Subcutaneous abdominal adipose tissue (tissue), 5 donors: Measurements from ENCODE around the gene MSANTD1.

Experiments
- H3K27ac ChIP-seq: one replicate; pipeline ENCODE4 v1.7.0; 2013; ENCODE audit warnings: low read depth, mild to moderate bottlenecking, inconsistent platforms, low read length, moderate library complexity
- H3K27me3 ChIP-seq, 5 donors: one replicate each; pipeline ENCODE4 v1.7.0; 2013; ENCODE audit warnings: low read length in 5 of 5, inconsistent platforms in 1 of 5; ENCODE audit not compliant: control insufficient read depth in 5 of 5, insufficient read depth in 4 of 5
- H3K36me3 ChIP-seq, 5 donors: one replicate each; pipeline ENCODE4 v1.7.0; 2013; ENCODE audit warnings: low read length in 5 of 5; ENCODE audit not compliant: control insufficient read depth in 5 of 5, insufficient read depth in 5 of 5
- H3K4me1 ChIP-seq, 5 donors: one replicate each; pipeline ENCODE4 v1.7.0; 2013; ENCODE audit warnings: low read length in 5 of 5, mild to moderate bottlenecking in 3 of 5, moderate library complexity in 1 of 5; ENCODE audit not compliant: control insufficient read depth in 5 of 5, insufficient read depth in 5 of 5
- H3K4me3 ChIP-seq, 5 donors: one replicate each; pipeline ENCODE4 v1.7.0; 2013; ENCODE audit warnings: low read length in 5 of 5, low read depth in 1 of 5
- H3K9ac ChIP-seq, 5 donors: one replicate each; pipeline ENCODE4 v1.7.0; 2013; ENCODE audit warnings: low read length in 5 of 5, mild to moderate bottlenecking in 4 of 5, moderate library complexity in 3 of 5
- H3K9me3 ChIP-seq, 5 donors: one replicate each; pipeline ENCODE4 v1.7.0; 2013; ENCODE audit warnings: low read length in 5 of 5; ENCODE audit not compliant: control insufficient read depth in 5 of 5
- donor health status: healthy.
- donor health status: healthy.
- donor health status: healthy.
- donor health status: healthy.
- donor health status: healthy.

Gene MSANTD1

GRCh38 chr4:3237712-3238560 lies 11.0 kb upstream of the MSANTD1 start:
- Histone ChIP-seq H3K4me3 (no peak overlapping the region), H3K9ac (no peak overlapping the region), H3K27me3 (no peaks in the 10 kb centered on the region), H3K27ac (no peak overlapping the region), H3K36me3 (peaks cover 0 to 97% (median 88%) of the 10 kb centered on the region in 5 donors), H3K9me3 (no peaks in the 10 kb centered on the region), H3K4me1 (peaks cover 0 to 21% (median 3%) of the 10 kb centered on the region in 5 donors)

DNA sequence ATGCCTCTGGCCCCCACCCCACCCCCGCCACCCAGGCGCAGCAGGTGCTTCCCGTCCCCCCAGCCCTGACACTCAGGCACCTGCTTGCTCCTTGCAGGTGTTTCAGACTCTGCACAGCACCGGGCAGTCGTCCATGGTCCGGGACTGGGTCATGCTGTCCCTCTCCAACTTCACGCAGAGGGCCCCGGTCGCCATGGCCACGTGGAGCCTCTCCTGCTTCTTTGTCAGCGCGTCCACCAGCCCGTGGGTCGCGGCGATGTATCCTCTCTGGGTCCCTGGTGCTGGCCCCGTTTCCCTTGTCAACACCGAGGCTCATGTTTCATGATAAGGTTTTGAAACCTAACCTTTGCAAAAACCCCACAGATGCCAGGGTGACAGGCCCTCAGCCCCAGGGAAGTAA lies 10.2 kb upstream of the MSANTD1 start:
- Histone ChIP-seq H3K4me3 (no peak overlapping the region), H3K9ac (no peak overlapping the region), H3K27ac (no peak overlapping the region), H3K27me3 (no peaks in the 10 kb centered on the region), H3K9me3 (no peaks in the 10 kb centered on the region), H3K4me1 (peaks cover 0 to 21% (median 3%) of the 10 kb centered on the region in 5 donors), H3K36me3 (peaks cover 0 to 97% (median 83%) of the 10 kb centered on the region in 5 donors)

GRCh38 chr4:3239303-3239702 lies 9.7 kb upstream of the MSANTD1 start:
- Histone ChIP-seq H3K36me3 (peaks cover 0 to 94% (median 78%) of the 10 kb centered on the region in 5 donors), H3K27ac (no peak overlapping the region), H3K27me3 (no peaks in the 10 kb centered on the region), H3K9me3 (no peaks in the 10 kb centered on the region), H3K9ac (no peak overlapping the region), H3K4me3 (no peak overlapping the region), H3K4me1 (peaks cover 0 to 21% (median 3%) of the 10 kb centered on the region in 5 donors)

DNA sequence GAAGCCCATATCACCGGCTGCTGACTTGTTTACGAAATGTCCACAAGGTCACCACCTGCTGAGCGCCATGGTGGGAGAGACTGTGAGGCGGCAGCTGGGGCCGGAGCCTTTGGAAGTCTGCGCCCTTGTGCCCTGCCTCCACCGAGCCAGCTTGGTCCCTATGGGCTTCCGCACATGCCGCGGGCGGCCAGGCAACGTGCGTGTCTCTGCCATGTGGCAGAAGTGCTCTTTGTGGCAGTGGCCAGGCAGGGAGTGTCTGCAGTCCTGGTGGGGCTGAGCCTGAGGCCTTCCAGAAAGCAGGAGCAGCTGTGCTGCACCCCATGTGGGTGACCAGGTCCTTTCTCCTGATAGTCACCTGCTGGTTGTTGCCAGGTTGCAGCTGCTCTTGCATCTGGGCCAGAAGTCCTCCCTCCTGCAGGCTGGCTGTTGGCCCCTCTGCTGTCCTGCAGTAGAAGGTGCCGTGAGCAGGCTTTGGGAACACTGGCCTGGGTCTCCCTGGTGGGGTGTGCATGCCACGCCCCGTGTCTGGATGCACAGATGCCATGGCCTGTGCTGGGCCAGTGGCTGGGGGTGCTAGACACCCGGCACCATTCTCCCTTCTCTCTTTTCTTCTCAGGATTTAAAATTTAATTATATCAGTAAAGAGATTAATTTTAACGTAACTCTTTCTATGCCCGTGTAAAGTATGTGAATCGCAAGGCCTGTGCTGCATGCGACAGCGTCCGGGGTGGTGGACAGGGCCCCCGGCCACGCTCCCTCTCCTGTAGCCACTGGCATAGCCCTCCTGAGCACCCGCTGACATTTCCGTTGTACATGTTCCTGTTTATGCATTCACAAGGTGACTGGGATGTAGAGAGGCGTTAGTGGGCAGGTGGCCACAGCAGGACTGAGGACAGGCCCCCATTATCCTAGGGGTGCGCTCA lies 8.7 kb upstream of the MSANTD1 start:
- Histone ChIP-seq H3K36me3 (peaks cover 0 to 89% (median 68%) of the 10 kb centered on the region in 5 donors), H3K9ac (no peak overlapping the region), H3K4me3 (no peak overlapping the region), H3K27ac (no peak overlapping the region), H3K27me3 (no peaks in the 10 kb centered on the region), H3K9me3 (no peaks in the 10 kb centered on the region), H3K4me1 (peaks cover 0 to 21% (median 3%) of the 10 kb centered on the region in 5 donors)

- Histone ChIP-seq H3K4me3 (no peak overlapping the region), H3K36me3 (peaks cover 0 to 82% (median 61%) of the 10 kb centered on the region in 5 donors), H3K4me1 (peaks cover 0 to 21% (median 3%) of the 10 kb centered on the region in 5 donors), H3K9ac (no peak overlapping the region), H3K27ac (no peak overlapping the region), H3K27me3 (no peaks in the 10 kb centered on the region), H3K9me3 (no peaks in the 10 kb centered on the region)
Measured at GRCh38 chr4:3240936-3241522, 7.9 kb upstream of the MSANTD1 start.

GRCh38 chr4:3241898-3242524 lies 6.9 kb upstream of the MSANTD1 start:
- Histone ChIP-seq H3K36me3 (peaks cover 0 to 72% (median 52%) of the 10 kb centered on the region in 5 donors), H3K27me3 (no peaks in the 10 kb centered on the region), H3K4me3 (no peak overlapping the region), H3K9me3 (no peaks in the 10 kb centered on the region), H3K9ac (no peak overlapping the region), H3K4me1 (peaks cover 0 to 23% (median 3%) of the 10 kb centered on the region in 5 donors), H3K27ac (no peak overlapping the region)

DNA sequence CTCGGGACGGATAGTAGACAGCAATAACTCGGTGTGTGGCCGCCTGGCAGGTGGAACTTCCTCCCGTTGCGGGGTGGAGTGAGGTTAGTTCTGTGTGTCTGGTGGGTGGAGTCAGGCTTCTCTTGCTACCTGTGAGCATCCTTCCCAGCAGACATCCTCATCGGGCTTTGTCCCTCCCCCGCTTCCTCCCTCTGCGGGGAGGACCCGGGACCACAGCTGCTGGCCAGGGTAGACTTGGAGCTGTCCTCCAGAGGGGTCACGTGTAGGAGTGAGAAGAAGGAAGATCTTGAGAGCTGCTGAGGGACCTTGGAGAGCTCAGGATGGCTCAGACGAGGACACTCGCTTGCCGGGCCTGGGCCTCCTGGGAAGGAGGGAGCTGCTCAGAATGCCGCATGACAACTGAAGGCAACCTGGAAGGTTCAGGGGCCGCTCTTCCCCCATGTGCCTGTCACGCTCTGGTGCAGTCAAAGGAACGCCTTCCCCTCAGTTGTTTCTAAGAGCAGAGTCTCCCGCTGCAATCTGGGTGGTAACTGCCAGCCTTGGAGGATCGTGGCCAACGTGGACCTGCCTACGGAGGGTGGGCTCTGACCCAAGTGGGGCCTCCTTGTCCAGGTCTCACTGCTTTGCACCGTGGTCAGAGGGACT lies 5.7 kb upstream of the MSANTD1 start:
- Histone ChIP-seq H3K4me3 (no peak overlapping the region), H3K9ac (no peak overlapping the region), H3K4me1 (peaks cover 0 to 23% (median 3%) of the 10 kb centered on the region in 5 donors), H3K27me3 (no peaks in the 10 kb centered on the region), H3K36me3 (peaks cover 0 to 61% (median 43%) of the 10 kb centered on the region in 5 donors), H3K9me3 (no peaks in the 10 kb centered on the region), H3K27ac (no peak overlapping the region)

GRCh38 chr4:3244002-3244401 lies 5.0 kb upstream of the MSANTD1 start:
- H3K27ac ChIP-seq: no peak overlapping the region
- no peaks in the 10 kb centered on the region for H3K27me3 ChIP-seq
- H3K4me1 ChIP-seq: peaks cover 0 to 23% (median 3%) of the 10 kb centered on the region in 5 donors
- no peak overlapping the region for H3K4me3 ChIP-seq
- peaks cover 0 to 54% (median 36%) of the 10 kb centered on the region in 5 donors for H3K36me3 ChIP-seq
- no peaks in the 10 kb centered on the region for H3K9me3 ChIP-seq
- no peak overlapping the region for H3K9ac ChIP-seq

DNA sequence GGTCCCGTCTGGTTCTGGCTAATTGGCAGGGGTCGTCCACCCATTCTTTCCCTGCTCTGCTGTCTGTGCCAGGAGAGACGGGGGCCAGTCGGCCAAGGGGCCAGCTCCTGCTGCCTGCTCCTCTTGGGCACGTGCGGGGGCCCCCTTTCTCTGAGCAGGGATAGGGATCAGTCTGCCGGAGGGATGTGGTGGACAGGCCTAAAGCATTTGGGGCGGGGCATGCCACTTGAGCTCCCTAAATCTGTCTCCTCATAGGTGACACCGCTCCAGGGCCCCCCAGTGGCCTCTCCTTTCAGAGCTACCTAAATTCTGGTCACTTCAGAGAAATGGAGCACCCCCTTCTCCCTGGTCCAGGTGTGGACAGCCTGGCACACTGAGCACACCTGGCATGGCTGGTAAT lies 4.2 kb upstream of the MSANTD1 start:
- Histone ChIP-seq H3K9ac (no peak overlapping the region), H3K4me3 (no peak overlapping the region), H3K9me3 (no peaks in the 10 kb centered on the region), H3K27ac (no peak overlapping the region), H3K4me1 (peaks cover 0 to 21% (median 3%) of the 10 kb centered on the region in 5 donors), H3K36me3 (peaks cover 0 to 47% (median 29%) of the 10 kb centered on the region in 5 donors), H3K27me3 (no peaks in the 10 kb centered on the region)
